HG03460 (cell line): ENCODE results near the gene GOSR1.
"Not testable (repeated sequence)": the region's sequence is repeated elsewhere in the genome, so short reads cannot be mapped to it uniquely, and the experiment has no call there.

Experiments used
- ATAC-seq: cut with Tn5 transposase; IDR thresholded peaks from one replicate; pipeline ENCODE4 v1.9.1; 2021; ENCODE audit not compliant: unreplicated experiment

GOSR1 gene

DNA sequence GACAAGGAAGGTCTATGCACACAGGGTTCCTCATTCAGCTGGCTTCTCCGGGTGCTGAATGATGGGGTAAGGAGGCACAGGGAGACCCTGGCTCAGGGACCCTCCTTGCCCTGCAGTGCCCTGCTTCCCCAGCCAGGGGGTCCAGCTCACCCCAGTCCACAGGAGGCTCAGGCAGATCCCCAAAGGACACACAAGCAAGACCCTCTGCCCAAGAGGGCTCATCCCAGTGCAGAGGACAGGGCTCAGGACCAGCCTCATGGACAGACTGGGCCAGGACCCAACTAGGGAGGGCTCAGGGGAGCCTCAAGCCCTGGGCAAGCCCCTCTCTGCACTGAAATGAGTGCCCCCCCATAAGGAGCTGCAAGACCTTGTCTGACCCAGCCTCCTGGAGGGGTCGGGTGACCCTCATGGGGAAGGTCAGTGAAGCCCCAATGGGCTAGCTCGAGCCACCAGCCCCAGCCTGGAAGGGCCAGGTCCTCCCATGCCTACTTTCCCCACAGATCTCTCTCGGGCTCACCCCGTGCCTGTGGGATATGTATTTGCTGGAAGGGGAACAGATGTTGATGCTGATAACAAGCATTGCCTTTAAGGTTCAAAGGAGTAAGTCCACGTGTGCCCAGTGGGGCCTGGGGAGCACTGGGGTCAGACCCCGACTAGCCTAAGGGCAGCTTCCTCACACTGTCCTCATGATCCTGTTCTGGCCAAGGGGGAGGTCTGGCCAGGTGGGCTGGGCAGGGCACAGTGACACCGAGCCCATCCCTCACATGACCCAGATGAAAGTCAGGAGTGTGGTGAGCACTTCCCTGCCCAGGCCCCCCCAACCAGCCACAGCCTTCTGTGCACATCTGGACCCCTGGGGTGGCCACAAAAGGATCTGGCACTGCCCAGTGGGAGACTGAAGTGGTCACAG is 83.2 kb downstream of the GOSR1 start:
- not testable (repeated sequence) for ATAC-seq

DNA sequence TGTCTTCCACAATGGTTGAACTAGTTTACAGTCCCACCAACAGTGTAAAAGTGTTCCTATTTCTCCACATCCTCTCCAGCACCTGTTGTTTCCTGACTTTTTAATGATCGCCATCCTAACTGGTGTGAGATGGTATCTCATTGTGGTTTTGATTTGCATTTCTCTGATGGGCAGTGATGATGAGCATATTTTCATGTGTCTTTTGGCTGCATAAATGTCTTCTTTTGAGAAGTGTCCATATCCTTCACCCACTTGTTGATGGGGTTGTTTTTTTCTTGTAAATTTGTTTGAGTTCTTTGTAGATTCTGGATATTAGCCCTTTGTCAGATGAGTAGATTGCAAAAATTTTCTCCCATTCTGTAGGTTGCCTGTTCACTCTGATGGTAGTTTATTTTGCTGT is 84.6 kb downstream of the GOSR1 start:
- ATAC-seq, result not testable (repeated sequence)

DNA sequence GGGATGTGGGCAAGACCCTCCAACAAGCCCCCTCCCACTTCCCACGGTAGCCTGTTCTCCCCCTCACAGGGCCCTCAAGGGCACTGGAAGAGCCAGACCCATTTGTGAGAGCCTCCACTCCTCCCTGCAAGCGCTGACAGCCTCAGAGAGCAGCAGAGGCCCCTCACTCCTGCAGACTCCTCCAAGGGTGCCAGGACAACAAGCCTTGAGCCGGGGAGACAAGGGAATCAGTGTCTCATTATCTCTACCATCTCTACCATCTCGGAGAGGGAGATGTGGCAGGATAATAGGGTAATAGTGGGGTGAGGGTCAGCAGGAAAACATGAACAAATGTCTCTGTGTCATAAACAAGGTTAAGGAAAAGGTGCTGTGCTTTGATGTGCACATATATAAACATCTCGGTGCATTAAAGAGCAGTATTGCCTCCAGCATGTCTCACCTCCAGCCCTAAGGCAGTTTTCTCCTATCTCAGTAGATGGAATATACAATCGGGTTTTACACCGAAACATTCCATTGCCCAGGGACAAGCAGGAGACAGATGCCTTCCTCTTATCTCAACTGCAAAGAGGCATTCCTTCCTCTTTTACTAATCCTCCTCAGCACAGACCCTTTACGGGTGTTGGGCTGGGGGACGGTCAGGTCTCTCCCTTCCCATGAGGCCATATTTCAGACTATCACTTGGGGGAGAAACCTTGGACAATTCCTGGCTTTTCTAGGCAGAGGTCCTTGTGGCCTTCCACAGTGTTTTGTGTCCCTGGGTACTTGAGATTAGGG is 86.1 kb downstream of the GOSR1 start:
- ATAC-seq, result not testable (repeated sequence)

DNA sequence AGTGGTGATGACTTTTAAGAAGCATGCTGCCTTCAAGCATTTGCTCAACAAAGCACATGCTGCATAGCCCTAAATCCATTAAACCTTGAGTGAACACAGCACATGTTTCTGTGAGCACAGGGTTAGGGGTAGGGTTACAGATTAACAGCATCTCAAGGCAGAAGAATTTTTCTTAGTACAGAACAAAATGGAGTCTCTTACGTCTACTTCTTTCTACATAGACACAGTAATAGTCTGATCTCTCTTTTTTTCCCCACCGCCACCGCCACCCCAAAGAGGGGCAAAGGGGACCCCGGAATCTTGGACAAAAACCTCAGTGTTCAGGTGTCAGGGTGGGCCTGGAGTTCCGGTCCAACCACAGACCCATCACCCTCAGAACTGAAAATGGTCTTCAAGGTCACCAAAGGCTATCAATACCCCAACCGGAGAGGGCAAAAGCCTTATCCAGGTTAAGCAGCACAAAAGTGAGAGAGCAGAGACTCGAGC is 86.7 kb downstream of the GOSR1 start:
- not testable (repeated sequence) for ATAC-seq

DNA sequence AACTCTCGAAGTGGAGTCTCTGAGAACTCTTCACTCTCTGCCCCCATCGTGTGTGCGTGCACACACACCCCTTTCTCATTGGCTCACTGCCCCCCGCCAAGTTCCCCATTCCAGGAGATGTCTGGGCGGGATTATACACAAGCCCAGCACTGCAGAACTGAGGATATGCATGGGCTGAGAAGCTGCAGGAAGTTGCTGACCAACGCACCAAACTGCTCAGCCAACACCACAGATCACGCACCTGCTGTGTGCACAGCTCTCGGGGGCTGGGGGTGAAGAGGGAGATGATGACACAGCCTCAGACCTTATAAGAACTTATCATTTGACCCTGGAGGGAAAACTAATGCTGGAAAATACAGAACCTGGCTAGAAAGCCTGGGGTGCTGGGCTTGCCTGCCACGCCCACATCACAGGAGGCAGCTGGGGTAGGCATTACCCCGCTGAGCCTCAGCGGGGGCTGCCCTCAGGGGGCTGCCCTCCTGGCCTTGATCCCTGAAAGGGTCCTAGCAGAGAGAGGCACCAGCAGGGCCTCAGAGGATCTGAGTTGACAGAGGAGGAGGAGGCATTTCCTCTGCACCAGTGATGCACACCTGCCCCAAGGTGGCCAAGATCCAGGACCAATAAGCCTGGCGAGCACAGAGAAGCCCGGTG is 87.3 kb downstream of the GOSR1 start:
- ATAC-seq, result not testable (repeated sequence)

DNA sequence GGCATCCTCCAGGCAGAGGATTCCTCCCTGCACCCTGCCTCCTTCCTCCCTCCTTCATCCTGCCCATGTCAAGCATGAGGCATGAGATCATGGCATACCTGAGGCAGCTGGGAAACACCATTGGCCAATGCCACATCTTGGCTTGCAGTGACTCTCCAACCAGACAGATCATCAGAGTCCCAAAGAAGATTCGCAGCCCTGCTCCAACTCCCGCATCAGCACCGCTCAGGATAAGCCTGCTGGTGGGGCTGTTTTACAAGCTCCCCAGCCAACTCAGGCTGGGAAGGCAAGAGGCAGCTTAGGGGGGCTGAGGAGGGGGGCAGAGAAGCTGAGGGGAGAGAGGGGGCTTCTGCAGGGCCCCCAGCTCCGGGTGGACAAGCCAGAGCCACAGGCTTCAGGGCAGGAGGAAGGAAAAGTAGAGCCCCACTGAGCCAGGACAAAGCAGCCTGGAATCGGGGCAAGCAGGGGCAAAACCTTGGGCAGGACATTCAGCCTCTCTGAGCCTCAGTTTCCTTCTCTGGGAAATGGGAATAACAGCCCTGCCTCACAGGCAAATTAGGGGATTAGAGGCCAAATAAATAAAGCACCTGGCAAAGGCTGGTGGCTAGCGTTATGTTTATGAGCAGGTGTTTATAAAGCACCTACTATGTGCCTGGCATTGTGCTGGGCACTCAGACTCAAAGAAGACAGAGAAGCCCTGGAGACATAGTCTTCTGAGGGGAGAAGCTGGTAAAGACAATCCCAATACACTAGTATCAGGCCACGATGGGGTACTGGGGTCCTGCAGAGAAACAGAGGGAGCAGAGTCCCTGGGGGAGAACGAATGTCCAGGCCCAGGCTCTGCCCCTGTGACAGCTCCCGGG is 88.1 kb downstream of the GOSR1 start:
- ATAC-seq, result no peak

DNA sequence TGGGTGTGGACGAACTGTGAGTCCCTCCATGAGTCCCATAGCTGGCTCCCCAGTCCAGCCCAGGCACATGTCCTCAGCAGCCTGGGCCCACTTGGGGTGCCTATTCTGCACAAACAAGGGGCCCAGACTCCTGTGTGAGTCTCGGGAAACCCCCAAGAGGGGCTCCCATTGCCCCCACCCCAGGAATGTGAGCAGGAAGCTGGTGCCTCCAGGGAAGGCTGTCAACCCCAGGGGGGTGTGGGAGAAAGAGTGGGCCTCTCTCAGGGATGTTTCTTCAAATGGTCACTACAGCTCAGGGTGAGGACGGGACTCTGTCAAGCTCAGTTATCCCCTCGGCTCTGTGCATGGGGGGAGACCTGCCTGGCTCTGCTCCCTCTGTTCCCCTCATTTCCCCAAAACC is 88.9 kb downstream of the GOSR1 start:
- not testable (repeated sequence) for ATAC-seq

DNA sequence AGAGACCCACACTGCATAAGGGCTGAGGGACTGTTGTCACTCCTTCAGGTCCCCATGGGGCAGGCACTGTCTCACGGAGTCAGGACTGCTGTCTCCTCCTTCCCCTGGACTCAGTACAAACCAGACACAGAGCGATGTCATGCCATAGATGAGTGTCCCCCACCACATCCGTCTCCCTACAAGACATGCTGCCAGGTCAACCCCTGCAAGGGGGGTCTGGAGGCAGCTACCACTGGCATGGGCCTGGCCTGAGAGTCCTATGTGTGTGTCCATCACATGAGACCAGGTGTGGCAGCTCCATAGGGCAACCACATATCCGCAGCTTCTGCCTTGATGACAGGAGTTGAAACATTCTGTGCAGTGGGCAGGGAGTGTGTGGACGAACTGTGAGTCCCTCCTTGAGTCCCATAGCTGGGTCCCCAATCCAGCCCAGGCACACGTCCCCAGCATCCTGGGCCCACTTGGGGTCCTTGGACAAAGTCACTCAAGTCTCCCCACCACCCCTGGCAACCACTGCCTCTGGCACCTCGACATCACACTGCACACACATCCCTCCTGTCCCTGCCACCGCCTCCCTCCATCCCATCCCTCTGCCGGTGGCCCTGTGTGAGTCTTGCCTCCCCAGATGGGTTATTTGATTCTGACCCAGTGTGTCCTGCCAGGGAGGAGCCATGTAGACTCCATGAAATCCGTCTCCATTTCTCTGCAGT is 89.5 kb downstream of the GOSR1 start:
- not testable (repeated sequence) for ATAC-seq

DNA sequence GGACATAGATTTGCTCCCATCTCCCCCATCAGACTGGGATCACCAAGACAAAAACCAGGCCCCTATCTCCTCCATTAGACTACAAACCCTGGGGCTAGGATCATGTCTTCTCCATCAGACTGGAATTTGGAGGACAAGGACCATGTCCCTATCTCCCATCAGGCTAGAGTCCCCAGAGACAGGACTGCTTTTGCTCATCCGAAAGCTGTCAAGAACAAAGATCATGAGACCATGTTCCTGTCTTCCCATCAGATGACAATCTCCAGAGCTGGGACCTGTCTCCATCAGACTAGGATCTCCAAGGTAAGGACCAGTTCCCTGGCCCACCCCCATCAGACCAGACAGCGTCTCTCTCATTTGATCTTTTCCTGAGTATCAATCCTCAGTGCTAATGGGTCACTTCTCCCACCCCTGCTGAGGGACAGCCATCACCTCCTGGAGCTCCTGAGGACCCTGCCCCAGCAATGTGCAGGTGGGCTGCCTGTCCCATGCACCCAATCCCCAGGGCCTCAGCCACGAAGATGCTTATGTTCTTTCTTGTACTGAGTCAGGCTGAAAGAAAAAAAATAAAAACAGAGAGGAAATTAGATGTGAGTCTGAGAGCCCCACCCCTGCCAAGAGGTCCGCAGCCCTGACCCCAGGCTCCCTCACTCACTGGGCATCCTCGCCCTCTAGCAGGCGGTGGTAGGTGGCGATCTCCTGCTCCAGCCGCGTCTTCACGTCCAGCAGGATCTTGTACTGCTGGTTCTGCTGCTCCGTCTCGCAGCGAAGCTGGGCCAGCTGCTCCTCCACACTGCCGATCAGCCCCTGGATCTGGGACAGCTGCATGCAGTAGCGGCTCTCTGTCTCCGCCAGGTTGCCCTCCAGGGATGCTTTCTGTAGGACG is 90.3 kb downstream of the GOSR1 start:
- no peak for ATAC-seq

DNA sequence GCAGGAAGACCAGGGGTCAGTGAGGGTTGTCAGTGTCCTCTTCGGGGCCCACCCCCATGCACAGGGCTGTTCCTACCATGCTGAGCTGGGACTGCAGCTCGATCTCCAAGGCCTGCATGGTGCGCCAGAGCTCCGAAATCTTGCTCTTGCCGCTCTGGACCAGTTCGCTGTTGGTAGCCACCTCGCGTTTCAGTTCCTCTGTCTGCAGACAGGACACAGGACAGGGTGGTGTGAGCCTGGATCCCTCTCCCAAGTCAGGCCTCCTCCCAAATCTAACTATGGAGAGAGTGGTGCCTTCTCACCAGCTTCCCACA is 90.9 kb downstream of the GOSR1 start:
- no peak for ATAC-seq

DNA sequence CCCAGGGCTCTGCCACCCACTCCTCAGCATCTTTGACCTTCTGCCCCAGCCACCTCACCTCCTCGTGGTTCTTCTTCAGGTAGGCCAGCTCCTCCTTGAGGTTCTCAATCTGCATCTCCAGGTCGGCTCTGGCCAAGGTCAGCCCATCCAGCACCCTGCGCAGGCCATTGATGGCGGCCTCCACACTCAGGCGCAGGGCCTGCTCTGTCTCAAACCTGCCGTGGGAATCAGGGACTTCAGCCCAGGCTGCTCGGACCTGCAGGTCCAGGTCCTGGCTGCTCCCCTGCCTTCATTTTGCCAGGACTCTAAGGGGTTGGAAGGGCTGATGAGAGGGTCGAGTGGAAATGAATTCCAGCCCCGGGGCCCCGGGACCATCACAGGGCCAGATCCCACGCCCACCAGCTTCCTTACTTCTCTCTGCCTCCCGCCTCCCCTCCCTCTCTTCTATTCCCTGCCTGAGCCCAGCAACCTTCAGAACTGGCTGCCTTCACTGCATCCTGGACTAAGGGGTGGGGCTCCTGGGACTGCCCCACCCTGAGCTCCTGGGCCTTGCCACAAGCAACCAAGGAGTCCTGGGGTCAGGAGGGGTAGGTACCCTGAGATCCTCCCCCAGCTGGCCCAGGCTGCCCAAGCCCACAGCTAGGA is 92.4 kb downstream of the GOSR1 start:
- not testable (repeated sequence) for ATAC-seq

DNA sequence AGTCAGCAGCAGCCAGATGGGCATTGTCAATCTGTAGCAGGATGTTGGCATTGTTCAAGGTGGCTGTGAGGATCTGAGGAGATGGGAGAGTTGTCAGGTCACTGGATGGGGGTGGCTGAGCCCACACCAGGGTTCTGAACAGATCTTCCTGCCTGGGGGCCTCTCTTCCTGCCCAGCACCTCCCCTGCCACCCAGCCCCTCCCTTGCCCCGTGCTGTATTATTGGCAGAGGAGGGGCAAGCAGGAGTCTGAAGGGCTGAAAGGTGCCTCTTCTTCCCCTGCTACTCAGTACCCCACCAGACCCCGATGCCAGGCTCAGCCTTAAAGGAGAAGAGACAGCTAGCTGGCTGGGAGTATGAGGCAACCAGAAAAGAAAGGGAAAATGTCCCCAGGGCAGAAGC is 93.0 kb downstream of the GOSR1 start:
- no peak for ATAC-seq

DNA sequence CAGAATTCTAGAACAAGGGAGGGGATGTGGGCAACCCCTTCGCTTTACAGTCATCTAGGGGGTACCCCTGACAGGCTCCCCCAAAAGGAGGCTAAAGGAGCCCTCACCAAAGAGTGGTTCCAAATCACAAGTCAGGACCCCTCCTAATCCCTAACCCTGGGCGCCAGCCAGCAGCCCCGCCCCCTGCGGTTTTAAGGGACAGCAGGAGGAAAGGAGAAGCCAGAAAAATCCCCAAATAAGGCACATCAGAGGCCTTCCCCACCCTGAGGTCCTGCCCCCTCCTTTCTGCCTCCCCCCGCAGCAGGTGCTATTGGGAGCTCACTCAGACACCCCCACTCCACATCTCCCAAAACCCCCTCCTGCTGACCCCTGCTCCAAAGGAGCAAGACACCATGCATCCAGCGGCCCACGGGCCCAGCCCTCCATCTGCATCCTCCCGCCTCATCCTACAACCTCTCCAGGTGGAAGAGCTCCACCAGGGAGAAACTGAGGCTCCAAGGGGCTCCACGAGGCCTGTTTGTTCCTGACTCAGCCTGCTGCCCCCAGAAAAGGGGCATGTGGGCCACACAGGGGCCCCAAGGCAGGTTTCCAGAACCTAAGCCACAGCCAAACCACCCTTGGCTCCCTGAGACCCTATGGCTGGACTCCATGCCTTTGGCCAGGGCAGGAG is 93.5 kb downstream of the GOSR1 start:
- ATAC-seq, result no peak

DNA sequence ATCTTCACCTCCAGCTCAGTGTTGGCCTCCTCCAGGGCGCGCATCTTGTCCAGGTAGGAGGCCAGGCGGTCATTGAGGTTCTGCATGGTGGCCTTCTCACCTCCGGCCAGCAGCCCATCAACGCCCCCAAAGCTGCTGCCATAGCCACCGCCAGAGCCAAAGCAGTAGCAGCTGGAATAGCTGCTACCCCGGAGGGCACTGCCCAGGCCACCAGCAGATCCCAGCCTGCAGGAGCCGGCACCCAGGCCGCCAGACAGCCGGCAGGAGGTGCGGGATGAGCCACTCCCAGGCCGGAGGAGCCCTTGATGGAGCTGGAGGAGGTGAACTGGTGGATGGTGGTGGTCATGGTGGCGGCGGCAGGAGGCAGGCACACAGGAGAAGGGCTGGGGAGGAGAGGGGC is 94.2 kb downstream of the GOSR1 start:
- not testable (repeated sequence) for ATAC-seq

DNA sequence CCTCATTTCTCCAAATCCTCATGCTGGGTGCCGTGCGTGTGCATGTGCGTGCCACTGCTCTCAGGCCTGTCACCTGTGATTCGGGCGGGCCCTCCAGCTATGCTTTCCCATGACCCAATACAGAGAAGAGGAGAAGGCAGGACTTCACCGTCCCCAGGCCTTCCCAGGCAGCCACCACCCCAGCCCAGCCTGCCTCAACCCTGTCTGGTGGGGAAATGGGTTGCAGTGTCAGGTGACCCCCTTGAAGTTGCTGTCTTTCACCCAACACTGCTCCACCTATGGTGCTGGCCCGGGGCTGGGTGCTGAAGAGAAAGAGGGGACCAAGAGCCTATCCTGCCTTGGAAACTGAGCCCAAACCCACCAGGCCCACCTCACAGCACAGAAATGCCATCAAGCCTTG is 94.7 kb downstream of the GOSR1 start:
- no peak for ATAC-seq

DNA sequence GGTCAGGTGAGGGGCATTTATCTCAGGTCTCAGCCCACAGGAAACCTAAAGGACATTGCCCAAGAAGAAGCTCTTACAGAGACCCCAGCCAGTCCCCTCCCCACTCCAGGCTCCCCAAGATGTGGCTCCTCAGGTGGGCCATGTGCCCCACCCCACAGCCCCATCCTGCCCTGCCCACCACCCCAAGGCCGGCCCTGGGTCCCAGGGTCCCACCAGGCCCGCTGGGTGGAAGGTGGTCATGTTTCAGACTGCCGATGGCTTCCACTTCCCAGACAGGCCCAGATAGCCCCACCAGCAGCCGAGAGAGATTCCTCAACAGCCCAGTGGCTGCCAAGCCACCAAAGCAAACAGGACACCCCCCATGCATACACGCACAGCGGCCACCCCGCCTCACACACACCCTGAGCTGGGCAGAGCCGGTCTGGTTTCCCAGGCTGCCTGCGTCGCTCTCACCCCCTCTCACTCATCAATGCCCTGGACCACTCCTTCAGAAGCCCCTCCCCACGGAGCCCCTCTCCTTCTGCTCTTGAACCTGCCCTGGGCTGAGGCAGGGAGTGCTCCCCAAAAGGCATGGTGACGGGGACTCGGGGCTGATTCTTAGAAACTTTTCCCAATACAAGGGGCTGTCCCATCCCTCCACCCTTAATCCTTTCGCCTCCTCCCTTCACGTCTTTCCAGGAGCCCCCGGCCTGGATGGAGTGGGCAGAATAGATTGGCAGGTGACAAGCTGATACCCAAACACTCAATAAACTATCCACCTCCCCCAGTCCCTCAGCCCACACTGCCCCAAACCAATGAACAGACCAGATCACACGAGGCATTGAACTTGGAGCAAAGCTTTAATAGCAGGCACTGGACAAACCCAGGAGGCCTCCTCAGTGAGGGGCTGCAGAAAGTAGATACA is 95.7 kb downstream of the GOSR1 start:
- ATAC-seq, result not testable (repeated sequence)

DNA sequence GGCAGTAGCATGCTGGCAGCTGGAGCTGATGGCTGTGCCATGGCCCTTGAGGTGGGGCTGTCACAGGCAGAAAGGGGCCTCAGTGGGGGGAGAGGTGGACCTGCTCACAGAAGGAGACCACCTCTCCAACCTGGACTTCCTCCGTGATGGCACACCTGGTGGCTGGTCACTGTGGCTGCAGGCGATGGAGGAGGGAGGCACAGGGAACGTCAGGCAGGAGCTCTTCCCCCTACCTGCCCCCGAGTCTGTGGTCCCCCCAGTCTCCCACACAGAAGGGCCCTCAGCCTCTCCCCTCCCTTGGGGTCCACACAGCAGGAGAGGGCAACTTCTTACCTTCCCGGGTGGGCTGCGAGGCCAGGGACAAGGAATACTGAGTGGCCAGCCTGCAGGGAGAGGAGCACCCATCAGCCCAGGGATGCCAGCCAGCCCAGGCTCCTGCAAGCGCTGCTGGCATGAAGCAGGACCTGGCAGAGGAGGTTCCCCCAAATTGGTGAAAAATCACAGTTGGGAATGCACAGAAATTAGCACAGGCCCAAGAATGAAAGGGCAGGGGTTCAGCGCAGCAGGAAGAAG is 96.5 kb downstream of the GOSR1 start:
- no peak for ATAC-seq
